ENCODE data around the gene SUDS3. TPM values are rescaled to one million over a fixed set of nuclear protein-coding genes. Genes with fewer than 3 reads are reported as not detected.

The SUDS3 gene
- total RNA-seq, 1 donor from 2014 or later = 26.1 TPM

DNA sequence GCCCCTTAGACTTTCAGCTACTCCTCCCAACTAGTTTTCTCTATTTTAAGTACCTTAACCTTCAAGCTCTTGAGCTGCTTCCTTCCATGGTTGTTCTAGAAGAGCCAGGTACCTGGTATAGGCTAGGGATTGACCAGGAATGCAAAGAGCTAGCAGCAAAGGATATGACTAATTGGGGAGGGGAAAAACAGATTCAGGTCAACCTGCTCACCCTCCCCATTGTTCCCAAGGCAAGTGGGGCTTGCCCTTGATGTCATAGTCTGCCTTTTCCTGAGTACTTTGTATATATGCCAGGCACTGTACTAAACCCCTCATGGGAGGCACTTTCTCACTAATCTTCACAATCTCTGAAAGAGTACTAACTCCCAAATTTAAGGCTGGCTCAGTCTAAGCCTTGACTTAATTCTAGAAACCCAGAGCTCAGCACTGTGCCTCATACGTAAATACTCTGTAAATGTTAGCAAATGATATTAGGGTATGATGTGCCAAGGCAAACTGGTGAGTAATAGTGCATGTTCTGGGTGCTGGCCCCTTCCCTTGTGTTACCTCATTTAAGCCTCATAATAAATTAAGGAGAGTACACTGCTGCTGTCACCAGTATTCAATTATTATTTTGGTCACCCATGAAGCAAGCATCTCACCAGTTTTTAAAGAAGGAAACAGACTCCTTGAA, 42.2 kb downstream of the SUDS3 start:
- Histone ChIP-seq H3K4me3 (ENCODE audit: low read length in 3 of 3) (no peak overlapping the region), H3K4me1 (ENCODE audit: control insufficient read depth in 3 of 3, insufficient read depth in 3 of 3, low read length in 3 of 3) (no peaks in the 10 kb centered on the region), H3K27ac (ENCODE audit: low read depth, low read length) (no peak overlapping the region), H3K9ac (ENCODE audit: low read depth in 1 of 3, low read length in 3 of 3) (no peak overlapping the region), H3K36me3 (ENCODE audit: control insufficient read depth in 3 of 3, insufficient read depth in 3 of 3, low read length in 3 of 3) (peaks cover 15 to 27% (median 25%) of the 10 kb centered on the region in 3 donors), H3K9me3 (ENCODE audit: control insufficient read depth in 3 of 3, low read length in 3 of 3) (no peaks in the 10 kb centered on the region), H3K27me3 (ENCODE audit: control insufficient read depth in 3 of 3, insufficient read depth in 3 of 3, low read length in 3 of 3) (no peaks in the 10 kb centered on the region)

DNA sequence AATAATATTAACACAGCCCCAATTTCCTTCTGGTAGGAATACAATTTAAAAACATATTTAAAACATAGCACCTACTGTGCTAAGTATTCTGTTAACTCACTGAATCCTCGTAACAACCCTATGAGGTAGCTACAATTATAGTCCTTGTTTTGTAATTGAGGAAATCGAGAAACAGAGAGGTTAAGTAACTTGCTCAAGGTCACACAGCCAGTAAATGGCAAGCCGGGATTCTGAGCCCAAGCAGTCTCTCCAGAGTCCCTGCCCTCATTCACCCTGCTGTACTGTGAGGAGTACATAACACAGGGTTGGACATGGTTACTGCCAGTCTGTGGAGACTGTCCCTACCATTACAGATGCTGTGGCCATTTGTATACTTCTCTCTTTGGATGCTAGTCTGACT, 44.3 kb downstream of the SUDS3 start:
- peaks cover 6 to 7% (median 6%) of the 10 kb centered on the region in 3 donors for H3K36me3 ChIP-seq (ENCODE audit: control insufficient read depth in 3 of 3, insufficient read depth in 3 of 3, low read length in 3 of 3)
- no peak overlapping the region for H3K27ac ChIP-seq (ENCODE audit: low read depth, low read length)
- H3K4me1 ChIP-seq (ENCODE audit: control insufficient read depth in 3 of 3, insufficient read depth in 3 of 3, low read length in 3 of 3) = no peaks in the 10 kb centered on the region
- H3K27me3 ChIP-seq (ENCODE audit: control insufficient read depth in 3 of 3, insufficient read depth in 3 of 3, low read length in 3 of 3) = no peaks in the 10 kb centered on the region
- no peak overlapping the region for H3K9ac ChIP-seq (ENCODE audit: low read depth in 1 of 3, low read length in 3 of 3)
- no peaks in the 10 kb centered on the region for H3K9me3 ChIP-seq (ENCODE audit: control insufficient read depth in 3 of 3, low read length in 3 of 3)
- H3K4me3 ChIP-seq (ENCODE audit: low read length in 3 of 3) = no peak overlapping the region

DNA sequence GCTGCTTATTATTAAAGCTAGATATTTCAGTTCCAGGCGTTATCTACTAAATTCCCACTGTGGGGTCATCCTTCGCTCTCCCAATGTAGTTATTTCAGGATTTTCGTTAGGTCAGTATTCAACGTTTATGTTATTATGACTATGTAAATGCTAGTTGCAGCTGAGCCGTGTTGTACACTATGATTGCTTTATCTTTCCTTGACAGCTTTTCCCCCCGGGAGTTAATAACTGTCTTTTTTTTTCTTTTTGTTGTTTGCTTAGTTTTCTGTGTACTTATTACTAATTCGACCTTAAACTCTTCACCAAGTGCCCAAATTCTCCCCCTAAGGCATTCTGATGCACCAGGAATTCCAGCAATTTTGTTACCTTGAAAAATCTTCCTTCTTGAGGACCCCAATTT, 48.5 kb downstream of the SUDS3 start:
- Histone ChIP-seq H3K27me3 (ENCODE audit: control insufficient read depth in 3 of 3, insufficient read depth in 3 of 3, low read length in 3 of 3) (no peaks in the 10 kb centered on the region), H3K9me3 (ENCODE audit: control insufficient read depth in 3 of 3, low read length in 3 of 3) (no peaks in the 10 kb centered on the region), H3K4me1 (ENCODE audit: control insufficient read depth in 3 of 3, insufficient read depth in 3 of 3, low read length in 3 of 3) (no peaks in the 10 kb centered on the region), H3K27ac (ENCODE audit: low read depth, low read length) (no peak overlapping the region), H3K9ac (ENCODE audit: low read depth in 1 of 3, low read length in 3 of 3) (no peak overlapping the region), H3K4me3 (ENCODE audit: low read length in 3 of 3) (no peak overlapping the region), H3K36me3 (ENCODE audit: control insufficient read depth in 3 of 3, insufficient read depth in 3 of 3, low read length in 3 of 3) (no peaks in the 10 kb centered on the region)

DNA sequence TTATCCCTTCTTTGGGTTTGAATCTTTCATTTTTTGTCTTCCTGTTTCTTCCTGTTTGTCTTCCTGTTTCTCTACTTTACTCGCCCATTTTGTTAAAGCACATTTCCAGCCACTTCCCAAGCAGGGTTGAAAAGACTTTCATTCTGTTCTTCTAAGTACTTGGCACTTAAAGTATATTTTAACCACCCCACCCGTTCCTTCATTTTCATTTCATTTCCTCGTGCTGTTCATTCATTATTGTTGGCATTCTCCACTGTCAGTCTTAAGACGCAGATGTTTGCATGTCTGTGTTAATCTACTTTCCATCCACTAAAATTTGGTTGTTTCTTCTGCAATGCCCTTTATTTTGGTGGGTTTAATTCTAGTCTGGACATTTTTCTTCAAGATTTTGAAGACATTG, 49.0 kb downstream of the SUDS3 start:
- Histone ChIP-seq H3K4me1 (ENCODE audit: control insufficient read depth in 3 of 3, insufficient read depth in 3 of 3, low read length in 3 of 3) (no peaks in the 10 kb centered on the region), H3K9ac (ENCODE audit: low read depth in 1 of 3, low read length in 3 of 3) (no peak overlapping the region), H3K27me3 (ENCODE audit: control insufficient read depth in 3 of 3, insufficient read depth in 3 of 3, low read length in 3 of 3) (no peaks in the 10 kb centered on the region), H3K27ac (ENCODE audit: low read depth, low read length) (no peak overlapping the region), H3K9me3 (ENCODE audit: control insufficient read depth in 3 of 3, low read length in 3 of 3) (no peaks in the 10 kb centered on the region), H3K4me3 (ENCODE audit: low read length in 3 of 3) (no peak overlapping the region), H3K36me3 (ENCODE audit: control insufficient read depth in 3 of 3, insufficient read depth in 3 of 3, low read length in 3 of 3) (no peaks in the 10 kb centered on the region)

DNA sequence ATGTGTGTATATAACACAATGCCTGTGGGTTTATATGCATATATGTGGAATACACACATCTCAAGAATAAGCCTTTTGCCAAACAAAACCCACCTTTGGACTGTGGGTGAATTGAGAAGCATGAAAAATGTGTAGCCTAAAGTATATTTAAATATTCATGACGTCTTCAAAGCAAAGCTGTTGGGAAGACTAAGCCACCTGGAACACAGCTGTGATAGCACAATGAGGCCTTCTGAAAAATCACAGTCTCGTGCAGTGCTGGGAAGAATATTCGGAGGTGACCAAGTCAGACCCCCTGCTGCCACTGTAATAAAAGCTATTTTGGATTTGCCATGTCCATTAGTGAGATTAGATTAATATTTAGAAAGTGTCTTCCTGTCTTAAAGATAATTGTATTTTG, 51.5 kb downstream of the SUDS3 start:
- Histone ChIP-seq H3K27me3 (ENCODE audit: control insufficient read depth in 3 of 3, insufficient read depth in 3 of 3, low read length in 3 of 3) (no peaks in the 10 kb centered on the region), H3K9ac (ENCODE audit: low read depth in 1 of 3, low read length in 3 of 3) (no peak overlapping the region), H3K36me3 (ENCODE audit: control insufficient read depth in 3 of 3, insufficient read depth in 3 of 3, low read length in 3 of 3) (no peaks in the 10 kb centered on the region), H3K27ac (ENCODE audit: low read depth, low read length) (no peak overlapping the region), H3K4me3 (ENCODE audit: low read length in 3 of 3) (no peak overlapping the region), H3K4me1 (ENCODE audit: control insufficient read depth in 3 of 3, insufficient read depth in 3 of 3, low read length in 3 of 3) (no peaks in the 10 kb centered on the region), H3K9me3 (ENCODE audit: control insufficient read depth in 3 of 3, low read length in 3 of 3) (no peaks in the 10 kb centered on the region)

DNA sequence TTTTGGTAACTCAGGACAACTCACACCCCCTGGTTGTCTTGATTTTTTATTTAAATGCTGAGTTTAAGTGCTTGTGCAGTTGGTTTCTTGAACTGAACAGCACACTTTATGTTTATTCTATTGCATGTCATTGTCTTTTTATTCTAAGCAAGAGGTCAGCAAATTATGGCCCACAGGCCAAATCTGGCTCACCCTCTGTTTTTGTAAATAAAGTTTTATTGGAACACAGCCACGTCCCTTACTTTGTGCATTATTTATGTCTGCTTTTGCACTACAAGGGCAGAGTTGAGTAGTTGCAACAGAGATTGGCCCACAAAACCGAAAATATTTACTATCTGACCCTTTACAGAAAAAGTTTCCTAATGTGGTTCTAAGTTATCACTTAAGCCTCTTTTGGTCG, 52.3 kb downstream of the SUDS3 start:
- no peaks in the 10 kb centered on the region for H3K27me3 ChIP-seq (ENCODE audit: control insufficient read depth in 3 of 3, insufficient read depth in 3 of 3, low read length in 3 of 3)
- H3K27ac ChIP-seq (ENCODE audit: low read depth, low read length) = no peak overlapping the region
- no peak overlapping the region for H3K9ac ChIP-seq (ENCODE audit: low read depth in 1 of 3, low read length in 3 of 3)
- no peaks in the 10 kb centered on the region for H3K9me3 ChIP-seq (ENCODE audit: control insufficient read depth in 3 of 3, low read length in 3 of 3)
- H3K4me3 ChIP-seq (ENCODE audit: low read length in 3 of 3) = no peak overlapping the region
- no peaks in the 10 kb centered on the region for H3K36me3 ChIP-seq (ENCODE audit: control insufficient read depth in 3 of 3, insufficient read depth in 3 of 3, low read length in 3 of 3)
- H3K4me1 ChIP-seq (ENCODE audit: control insufficient read depth in 3 of 3, insufficient read depth in 3 of 3, low read length in 3 of 3) = no peaks in the 10 kb centered on the region

DNA sequence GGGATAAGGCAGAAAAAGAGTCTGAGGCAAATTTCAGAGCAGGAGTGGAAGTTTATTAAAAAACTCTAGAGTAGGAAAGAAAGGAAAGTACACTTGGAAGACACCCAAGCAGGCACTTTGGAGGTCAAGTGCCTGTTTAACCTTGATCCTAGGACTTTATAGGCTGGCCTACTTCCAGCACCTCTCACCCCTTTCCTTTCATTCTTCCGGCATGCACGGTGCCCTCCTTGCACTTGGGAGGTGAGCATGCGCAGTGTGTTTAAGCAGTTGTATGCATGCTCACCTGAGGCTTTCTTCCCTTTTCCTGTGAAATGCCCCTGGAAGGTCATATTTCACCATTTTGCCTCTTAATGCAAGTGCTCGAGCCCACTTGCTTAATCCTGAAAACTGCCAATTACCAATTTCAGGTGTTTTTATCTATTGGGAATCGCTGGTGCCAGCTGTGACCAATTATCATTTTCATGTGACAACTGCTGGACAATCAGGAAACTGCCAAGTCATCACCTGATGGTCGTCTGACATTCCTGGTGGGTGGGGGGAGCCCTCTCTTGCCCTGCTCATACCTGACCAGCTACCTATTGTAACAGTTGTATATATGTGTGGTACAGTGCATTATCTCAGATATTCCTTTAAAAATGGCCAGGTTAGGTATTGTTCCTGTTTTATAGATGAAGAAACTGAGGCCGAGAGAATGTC, 53.5 kb downstream of the SUDS3 start:
- no peaks in the 10 kb centered on the region for H3K36me3 ChIP-seq (ENCODE audit: control insufficient read depth in 3 of 3, insufficient read depth in 3 of 3, low read length in 3 of 3)
- H3K9ac ChIP-seq (ENCODE audit: low read depth in 1 of 3, low read length in 3 of 3) = no peak overlapping the region
- no peaks in the 10 kb centered on the region for H3K27me3 ChIP-seq (ENCODE audit: control insufficient read depth in 3 of 3, insufficient read depth in 3 of 3, low read length in 3 of 3)
- H3K4me3 ChIP-seq (ENCODE audit: low read length in 3 of 3) = no peak overlapping the region
- no peaks in the 10 kb centered on the region for H3K4me1 ChIP-seq (ENCODE audit: control insufficient read depth in 3 of 3, insufficient read depth in 3 of 3, low read length in 3 of 3)
- no peak overlapping the region for H3K27ac ChIP-seq (ENCODE audit: low read depth, low read length)
- H3K9me3 ChIP-seq (ENCODE audit: control insufficient read depth in 3 of 3, low read length in 3 of 3) = no peaks in the 10 kb centered on the region

DNA sequence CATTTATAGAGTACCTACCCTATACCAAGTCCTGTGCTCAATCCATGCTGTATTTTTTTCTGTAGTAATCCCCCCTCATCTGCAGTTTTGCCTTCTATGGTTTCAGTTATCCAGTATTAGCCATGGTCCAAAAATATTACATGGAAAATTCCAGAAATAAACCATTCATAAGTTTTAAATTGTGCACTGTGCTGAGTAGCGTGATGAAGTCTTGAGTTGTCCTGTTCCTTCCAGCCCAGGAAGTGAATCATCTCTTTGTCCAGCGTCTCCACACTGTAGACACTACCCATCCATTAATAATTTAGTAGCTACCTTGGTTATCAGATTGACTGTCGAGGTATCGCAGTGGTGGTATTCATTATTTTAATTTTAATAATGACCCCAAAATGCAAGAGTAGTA, 54.2 kb downstream of the SUDS3 start:
- Histone ChIP-seq H3K4me3 (ENCODE audit: low read length in 3 of 3) (no peak overlapping the region), H3K9ac (ENCODE audit: low read depth in 1 of 3, low read length in 3 of 3) (no peak overlapping the region), H3K36me3 (ENCODE audit: control insufficient read depth in 3 of 3, insufficient read depth in 3 of 3, low read length in 3 of 3) (no peaks in the 10 kb centered on the region), H3K4me1 (ENCODE audit: control insufficient read depth in 3 of 3, insufficient read depth in 3 of 3, low read length in 3 of 3) (no peaks in the 10 kb centered on the region), H3K9me3 (ENCODE audit: control insufficient read depth in 3 of 3, low read length in 3 of 3) (no peaks in the 10 kb centered on the region), H3K27ac (ENCODE audit: low read depth, low read length) (no peak overlapping the region), H3K27me3 (ENCODE audit: control insufficient read depth in 3 of 3, insufficient read depth in 3 of 3, low read length in 3 of 3) (no peaks in the 10 kb centered on the region)

DNA sequence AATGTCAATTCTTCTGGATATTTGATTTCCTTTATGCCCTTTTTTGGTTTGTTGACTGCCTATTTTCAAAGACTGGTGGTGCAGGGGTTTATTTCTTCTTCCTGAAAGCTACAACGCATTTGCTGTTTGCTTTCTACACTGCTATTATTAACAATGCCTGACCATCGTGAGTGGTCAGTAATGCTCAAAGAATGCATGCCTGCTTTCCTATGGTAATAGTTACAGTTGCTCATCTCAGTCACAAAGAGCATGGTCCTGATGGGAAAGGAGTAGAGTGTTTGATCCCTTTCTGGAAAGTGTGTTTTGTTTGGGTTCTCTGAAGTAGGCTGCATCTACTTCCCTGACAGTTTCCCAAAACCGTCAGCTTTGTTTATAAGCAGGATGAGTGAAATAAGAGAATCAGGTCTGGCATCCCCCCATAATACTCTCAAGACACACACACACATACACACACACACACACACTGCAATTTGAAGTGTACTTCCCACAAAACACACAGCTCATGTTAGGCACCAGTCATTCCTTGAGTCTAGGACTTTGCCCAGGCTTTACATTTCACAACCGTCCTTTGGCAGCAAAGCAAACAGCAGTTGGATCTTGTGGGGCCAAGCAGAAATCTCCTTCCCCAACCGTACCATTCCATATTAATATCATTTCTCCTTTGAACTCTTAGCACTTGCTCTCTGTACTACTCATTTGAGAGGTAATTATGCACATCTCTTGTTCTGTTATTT, 56.6 kb downstream of the SUDS3 start:
- H3K4me3 ChIP-seq (ENCODE audit: low read length in 3 of 3) = no peak overlapping the region
- no peaks in the 10 kb centered on the region for H3K9me3 ChIP-seq (ENCODE audit: control insufficient read depth in 3 of 3, low read length in 3 of 3)
- no peaks in the 10 kb centered on the region for H3K27me3 ChIP-seq (ENCODE audit: control insufficient read depth in 3 of 3, insufficient read depth in 3 of 3, low read length in 3 of 3)
- H3K27ac ChIP-seq (ENCODE audit: low read depth, low read length) = no peak overlapping the region
- peaks cover 0 to 4% (median 4%) of the 10 kb centered on the region in 3 donors for H3K4me1 ChIP-seq (ENCODE audit: control insufficient read depth in 3 of 3, insufficient read depth in 3 of 3, low read length in 3 of 3)
- no peak overlapping the region for H3K9ac ChIP-seq (ENCODE audit: low read depth in 1 of 3, low read length in 3 of 3)
- no peaks in the 10 kb centered on the region for H3K36me3 ChIP-seq (ENCODE audit: control insufficient read depth in 3 of 3, insufficient read depth in 3 of 3, low read length in 3 of 3)

All from skeletal muscle tissue (tissue), 4 donors.